ENCODE measurements around the gene CHST6. TPM values are rescaled to one million over a fixed set of nuclear protein-coding genes. Genes with fewer than 3 reads are reported as not detected.
A peak's percentile ranks its signal among the peaks of the same experiment; 100 is the strongest.
"Not testable (repeated sequence)": the region's sequence is repeated elsewhere in the genome, so short reads cannot be mapped to it uniquely, and the experiment has no call there.

The CHST6 gene
- total and polyA plus RNA-seq, 4 experiments from 2014 or later = 0.06 TPM; not detected in 3

DNA sequence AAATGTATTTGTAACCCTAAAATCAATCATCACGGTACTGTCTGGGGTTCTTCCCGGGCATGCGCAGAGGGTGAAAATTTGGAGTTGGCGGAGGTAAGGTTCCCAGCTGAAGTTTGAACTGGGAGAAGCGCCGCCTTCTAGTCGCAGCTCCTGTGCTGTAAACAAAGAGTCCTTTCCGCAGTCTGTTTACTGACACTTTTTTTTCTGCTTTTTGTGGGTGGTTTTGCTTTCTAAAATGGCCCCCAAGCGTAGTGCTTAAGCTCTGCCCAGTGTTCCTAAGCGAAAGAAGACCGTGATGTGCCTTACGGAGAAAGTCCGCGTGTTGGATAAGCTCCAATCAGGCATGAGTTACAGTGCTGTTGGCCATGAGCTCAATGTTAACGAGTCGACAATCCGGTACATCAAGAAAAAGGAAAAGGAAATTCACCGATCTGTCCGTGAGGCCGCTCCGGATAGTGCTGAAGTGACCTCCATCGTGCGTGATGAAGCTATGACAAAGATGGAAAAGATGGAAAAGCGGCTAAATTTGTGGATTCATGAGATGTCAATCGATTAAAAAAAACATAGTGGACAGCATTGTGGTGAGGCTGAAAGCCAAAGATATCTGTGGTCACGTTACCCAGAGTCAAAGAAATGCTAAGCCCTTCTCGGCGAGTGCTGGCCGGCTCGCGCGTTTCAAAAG is 61.4 kb downstream of the CHST6 start:
- H3K4me1 ChIP-seq (ENCODE audit: insufficient read depth, low read length) = peaks cover 30% of the 10 kb centered on the region
- H3K36me3 ChIP-seq (ENCODE audit: insufficient read depth, low read length) = no peaks in the 10 kb centered on the region
- H3K4me1 Mint-ChIP-seq = peaks cover 16 to 51% (median 41%) of the 10 kb centered on the region in 4 donors
- H3K4me3 ChIP-seq (ENCODE audit: low read length in 2 of 2) = peak overlapping the region; percentile 61 to 90
- H3K4me3 Mint-ChIP-seq = peak overlapping the region; percentile 89 to 95 (median 94)
- H3K9me3 ChIP-seq (ENCODE audit: control insufficient read depth in 1 of 2, low read length in 2 of 2) = no peaks in the 10 kb centered on the region
- CTCF ChIA-PET (ENCODE audit: partially characterized antibody) = interaction anchor here (0.7 to 3.4 kb wide), 13 partner anchors 11 to 220 kb away, joined by 3 to 56 read pairs (median 3); partner anchors contain the start of genes KARS1, TERF2IP and TMEM170A
- no peaks in the 10 kb centered on the region for H3K27me3 ChIP-seq (ENCODE audit: insufficient read depth, low read length)
- POLR2A ChIA-PET (ENCODE audit: partially characterized antibody) = interaction anchor here (0.6 to 3.1 kb wide), 30 partner anchors 9 to 1779 kb away, joined by 3 to 61 read pairs (median 4); partner anchors contain the start of genes ADAT1, GABARAPL2, KARS1 and MLKL
- H3K27me3 Mint-ChIP-seq = no peaks in the 10 kb centered on the region
- H3K36me3 Mint-ChIP-seq = peaks cover 7 to 12% of the 10 kb centered on the region in 2 donors
- H3K9me3 Mint-ChIP-seq = no peaks in the 10 kb centered on the region
- intact Hi-C loops (cut with micrococcal nuclease) = loop anchor here (1.0 to 5.0 kb wide), 8 partner anchors 30 to 1758 kb away; partner anchors contain the start of genes GABARAPL2, KARS1, MON1B and TERF2IP
- peak overlapping the region; percentile 92 to 98 (median 97) for H3K27ac Mint-ChIP-seq
- H3K27ac ChIP-seq (ENCODE audit: low read depth, low read length) = peak overlapping the region; percentile 96
- DNase-seq = peak in 3 of 5 donors; percentile 89 to 90 (median 90)

DNA sequence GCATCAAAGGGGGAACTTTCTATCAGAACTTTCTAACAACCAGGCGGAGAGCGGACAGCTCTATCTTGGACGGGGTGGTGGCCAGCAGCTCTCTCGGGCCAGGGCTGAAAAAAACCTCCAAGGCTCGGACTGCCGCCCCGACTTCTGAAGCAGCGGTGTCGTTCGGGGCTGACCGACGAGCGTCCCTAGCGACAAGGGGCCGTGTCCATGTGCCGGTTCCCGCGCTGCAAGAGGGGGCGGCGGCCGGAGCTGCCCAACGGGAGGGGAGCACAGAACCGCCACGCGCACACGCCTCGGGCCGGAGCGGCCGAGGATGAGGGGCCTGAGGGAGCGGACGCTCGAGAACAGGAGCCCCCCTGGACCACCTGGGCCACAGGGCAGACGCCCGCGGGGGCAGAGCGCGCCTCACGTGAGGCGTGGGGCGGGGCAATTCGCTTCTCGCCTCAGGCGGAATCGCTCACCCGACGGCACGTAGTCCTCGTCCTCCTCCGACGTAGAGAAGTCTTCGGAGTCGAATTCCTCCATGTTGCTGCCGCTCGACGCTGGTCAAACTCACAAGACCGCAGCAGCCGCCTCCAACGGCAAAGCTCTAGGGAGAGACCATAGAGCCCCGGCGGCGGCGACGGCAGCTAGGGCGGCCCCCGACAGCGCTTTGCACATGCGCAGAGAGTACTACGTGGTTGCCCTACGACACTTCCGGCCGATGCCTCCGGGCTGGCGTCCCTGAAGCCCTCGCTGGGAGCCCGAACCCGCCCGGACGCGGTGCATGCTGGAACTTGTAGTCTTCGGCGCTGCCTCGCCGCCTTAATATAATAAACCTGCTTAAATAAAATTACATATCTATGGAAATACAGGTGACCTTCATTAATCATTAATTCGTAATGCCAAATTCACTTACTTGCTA is 62.2 kb downstream of the CHST6 start, which contains the start of gene CFDP1:
Gene CFDP1, minus strand, starts transcription at position 676 of the 904 bp plus-strand sequence. Its CDS starts 151 bp downstream, at position 525.
- peak within 1 kb of the TSS; percentile 92 to 98 (median 97) for H3K27ac Mint-ChIP-seq
- H3K36me3 ChIP-seq (ENCODE audit: insufficient read depth, low read length) = no peaks in the 10 kb centered on the region
- CTCF ChIA-PET (ENCODE audit: partially characterized antibody) = interaction anchor here (0.7 to 3.4 kb wide), 13 partner anchors 12 to 221 kb away, joined by 3 to 56 read pairs (median 3); partner anchors contain the start of genes KARS1, TERF2IP and TMEM170A
- H3K27ac ChIP-seq (ENCODE audit: low read depth, low read length) = peak within 1 kb of the TSS; percentile 96
- POLR2A ChIA-PET (ENCODE audit: partially characterized antibody) = interaction anchor here (0.6 to 3.1 kb wide), 29 partner anchors 9 to 1779 kb away, joined by 3 to 61 read pairs (median 4); partner anchors contain the start of genes ADAT1, GABARAPL2, KARS1 and MLKL
- no peaks in the 10 kb centered on the region for H3K9me3 ChIP-seq (ENCODE audit: control insufficient read depth in 1 of 2, low read length in 2 of 2)
- intact Hi-C loops (cut with micrococcal nuclease) = loop anchor here (1.0 to 5.0 kb wide), 8 partner anchors 31 to 1759 kb away; partner anchors contain the start of genes GABARAPL2, KARS1, MON1B and TERF2IP
- H3K36me3 Mint-ChIP-seq = peaks cover 7 to 13% of the 10 kb centered on the region in 2 donors
- peak; percentile 96 to 98 (median 97) for DNase-seq
- H3K4me1 ChIP-seq (ENCODE audit: insufficient read depth, low read length) = peaks cover 30% of the 10 kb centered on the region
- peak within 1 kb of the TSS; percentile 61 to 90 for H3K4me3 ChIP-seq (ENCODE audit: low read length in 2 of 2)
- peak within 1 kb of the TSS; percentile 89 to 95 (median 94) for H3K4me3 Mint-ChIP-seq
- H3K27me3 ChIP-seq (ENCODE audit: insufficient read depth, low read length) = no peaks in the 10 kb centered on the region
- no peaks in the 10 kb centered on the region for H3K27me3 Mint-ChIP-seq
- peaks cover 16 to 56% (median 43%) of the 10 kb centered on the region in 4 donors for H3K4me1 Mint-ChIP-seq
- H3K9me3 Mint-ChIP-seq = no peaks in the 10 kb centered on the region

DNA sequence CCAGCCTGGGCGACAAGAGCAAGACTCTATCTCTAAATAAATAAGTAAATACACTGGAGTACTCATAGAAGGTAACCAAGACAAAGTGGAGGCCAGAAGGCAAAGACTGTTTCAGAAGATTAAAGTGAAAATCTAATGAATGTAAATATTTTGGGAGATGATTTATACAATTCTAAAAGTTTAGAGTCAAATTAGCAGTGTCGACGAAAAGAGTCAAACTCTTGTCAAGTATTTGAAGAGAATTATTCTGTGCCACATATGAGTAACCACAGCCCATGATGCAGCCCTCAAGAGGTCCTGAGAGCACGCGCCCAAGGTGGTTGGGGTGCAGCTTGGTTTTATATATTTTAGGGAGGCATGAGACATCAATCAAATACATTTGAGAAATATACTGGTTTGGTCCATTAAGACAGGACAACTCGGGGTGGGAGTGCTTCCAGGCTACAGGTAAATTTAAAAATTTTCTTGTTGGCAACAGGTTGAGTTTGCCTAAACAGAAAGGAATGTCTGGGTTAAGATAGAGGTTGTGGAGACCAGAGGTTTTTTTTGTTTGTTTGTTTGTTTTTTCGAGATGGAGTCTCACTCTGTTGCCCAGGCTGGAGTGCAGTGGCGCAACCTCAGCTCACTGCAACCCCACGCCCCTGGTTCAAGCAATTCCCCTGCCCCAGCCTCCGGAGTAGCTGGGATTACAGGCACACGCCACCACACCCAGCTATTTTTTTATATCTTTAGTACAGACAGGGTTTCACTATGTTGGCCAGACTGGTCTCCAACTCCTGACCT is 65.4 kb downstream of the CHST6 start:
- intact Hi-C loops (cut with micrococcal nuclease) = loop anchor here (5.0 kb wide), 1 partner anchor 1762 kb away; the partner anchor contains the start of gene MON1B
- Mint-ChIP-seq H3K36me3 (peaks cover 4 to 18% of the 10 kb centered on the region in 2 donors), H3K4me3 (peak overlapping the region in 4 of 8 donors; percentile 6 to 71 (median 48)), H3K27ac (peak overlapping the region in 4 of 7 donors; percentile 18 to 92 (median 52)), H3K4me1 (peaks cover 22 to 60% (median 48%) of the 10 kb centered on the region in 4 donors), H3K27me3 (no peaks in the 10 kb centered on the region), H3K9me3 (no peaks in the 10 kb centered on the region)
- Histone ChIP-seq H3K9me3 (ENCODE audit: control insufficient read depth in 1 of 2, low read length in 2 of 2) (no peaks in the 10 kb centered on the region), H3K36me3 (ENCODE audit: insufficient read depth, low read length) (no peaks in the 10 kb centered on the region), H3K4me1 (ENCODE audit: insufficient read depth, low read length) (peaks cover 30% of the 10 kb centered on the region), H3K4me3 (ENCODE audit: low read length in 2 of 2) (no peak overlapping the region), H3K27me3 (ENCODE audit: insufficient read depth, low read length) (no peaks in the 10 kb centered on the region), H3K27ac (ENCODE audit: low read depth, low read length) (no peak overlapping the region)
- CTCF ChIA-PET (ENCODE audit: partially characterized antibody) = interaction anchor here (1.0 kb wide), 1 partner anchor 230 kb away, joined by 4 read pairs; no protein-coding TSS in a partner anchor
- POLR2A ChIA-PET (ENCODE audit: partially characterized antibody) = interaction anchor here (1.0 kb wide), 1 partner anchor 218 kb away, joined by 3 read pairs; no protein-coding TSS in a partner anchor
- no peak for DNase-seq

DNA sequence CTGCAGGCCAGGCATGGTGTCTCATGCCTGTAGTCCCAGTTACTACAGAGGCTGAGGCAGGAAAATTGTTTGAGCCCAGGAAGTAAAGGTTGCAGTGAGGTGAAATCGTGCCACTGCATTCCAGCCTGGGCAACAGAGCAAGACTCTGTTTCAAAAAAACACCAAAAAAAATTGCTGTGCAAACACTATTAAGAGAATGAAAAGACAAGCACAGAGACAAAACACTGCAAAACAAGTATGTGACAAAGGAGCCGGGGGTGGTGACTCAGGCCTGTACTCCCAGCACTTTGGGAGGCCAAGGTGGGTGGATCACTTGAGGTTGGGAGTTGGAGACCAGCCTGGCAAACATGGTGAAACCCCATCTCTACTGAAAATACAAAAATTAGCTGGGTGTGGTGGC is 68.7 kb downstream of the CHST6 start:
- not testable (repeated sequence) for H3K4me3 Mint-ChIP-seq

DNA sequence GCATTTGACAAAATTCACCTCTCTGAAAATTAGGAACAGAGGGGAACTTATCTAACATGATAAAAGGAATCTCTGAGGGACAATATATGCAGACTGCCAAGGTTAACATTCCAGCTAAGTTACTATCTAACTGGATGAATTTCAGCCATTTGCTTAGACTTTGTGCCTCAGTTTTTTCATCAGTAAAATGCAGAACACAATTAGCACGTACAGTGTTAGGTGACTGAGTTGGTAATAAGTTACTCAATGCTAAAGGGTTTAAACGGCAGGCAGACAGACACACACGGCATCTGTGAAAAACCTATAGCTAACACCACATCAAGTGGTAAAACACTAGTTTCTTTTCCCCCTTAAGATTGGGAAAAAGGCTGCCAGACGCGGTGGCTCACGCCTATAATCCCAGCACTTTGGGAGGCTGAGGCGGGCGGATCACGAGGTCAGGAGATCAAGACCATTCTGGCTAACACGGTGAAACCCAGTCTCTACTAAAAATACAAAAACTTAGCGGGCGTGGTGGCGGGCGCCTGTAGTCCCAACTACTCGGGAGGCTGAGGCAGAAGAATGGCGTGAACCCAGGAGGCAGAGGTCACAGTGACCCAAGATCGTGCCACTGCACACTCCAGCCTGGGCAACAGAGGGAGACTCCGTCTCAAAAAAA is 71.0 kb downstream of the CHST6 start:
- H3K27me3 Mint-ChIP-seq; H3K27me3 ChIP-seq (ENCODE audit: insufficient read depth, low read length); H3K4me3 ChIP-seq (ENCODE audit: low read length in 2 of 2); H3K36me3 Mint-ChIP-seq; POLR2A ChIA-PET (ENCODE audit: partially characterized antibody); DNase-seq; H3K4me3 Mint-ChIP-seq; H3K27ac Mint-ChIP-seq; H3K9me3 ChIP-seq (ENCODE audit: control insufficient read depth in 1 of 2, low read length in 2 of 2); H3K27ac ChIP-seq (ENCODE audit: low read depth, low read length); H3K9me3 Mint-ChIP-seq; H3K36me3 ChIP-seq (ENCODE audit: insufficient read depth, low read length): not testable (repeated sequence)
- intact Hi-C loops (cut with micrococcal nuclease) = loop anchor here (5.0 kb wide), 1 partner anchor 38 kb away; the partner anchor contains the start of gene TMEM170A
- peaks cover 18% of the 10 kb centered on the region for H3K4me1 ChIP-seq (ENCODE audit: insufficient read depth, low read length)
- CTCF ChIA-PET (ENCODE audit: partially characterized antibody) = interaction anchor here (0.8 kb wide), 1 partner anchor 33 kb away, joined by 3 read pairs; no protein-coding TSS in a partner anchor
- H3K4me1 Mint-ChIP-seq = peaks cover 21 to 41% (median 32%) of the 10 kb centered on the region in 4 donors

More for the DNA sequence above, 68.7 kb downstream of the CHST6 start:
- H3K36me3 ChIP-seq (ENCODE audit: insufficient read depth, low read length); H3K27me3 Mint-ChIP-seq; POLR2A ChIA-PET (ENCODE audit: partially characterized antibody); CTCF ChIA-PET (ENCODE audit: partially characterized antibody); H3K9me3 ChIP-seq (ENCODE audit: control insufficient read depth in 1 of 2, low read length in 2 of 2); H3K4me3 ChIP-seq (ENCODE audit: low read length in 2 of 2); H3K27ac ChIP-seq (ENCODE audit: low read depth, low read length); H3K9me3 Mint-ChIP-seq; H3K36me3 Mint-ChIP-seq; intact Hi-C loops (cut with micrococcal nuclease); DNase-seq; H3K27me3 ChIP-seq (ENCODE audit: insufficient read depth, low read length): not testable (repeated sequence)
- H3K4me1 ChIP-seq (ENCODE audit: insufficient read depth, low read length) = peaks cover 13% of the 10 kb centered on the region
- Mint-ChIP-seq H3K4me1 (peaks cover 13 to 46% (median 34%) of the 10 kb centered on the region in 4 donors), H3K27ac (peak overlapping the region in 3 of 7 donors; percentile 26 to 51 (median 47))

DNA sequence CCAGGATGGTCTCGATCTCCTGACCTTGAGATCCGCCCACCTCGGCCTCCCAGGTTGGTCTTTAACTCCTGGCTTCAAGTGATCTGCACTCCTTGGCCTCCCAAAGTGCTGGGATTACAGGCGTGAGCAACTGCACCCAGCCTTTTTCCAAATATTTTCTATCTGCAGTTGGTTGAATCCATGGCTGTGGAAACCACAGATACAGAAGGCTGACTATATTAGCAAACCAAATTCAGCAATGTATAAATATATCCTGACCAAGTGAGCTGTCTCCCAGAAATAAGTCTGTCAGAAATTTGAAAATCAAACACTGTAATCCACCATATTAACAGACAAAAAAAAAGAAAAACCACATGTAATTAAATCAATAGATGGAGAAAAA is 71.5 kb downstream of the CHST6 start:
- Histone ChIP-seq H3K9me3 (ENCODE audit: control insufficient read depth in 1 of 2, low read length in 2 of 2) (no peaks in the 10 kb centered on the region), H3K4me3 (ENCODE audit: low read length in 2 of 2) (no peak overlapping the region), H3K4me1 (ENCODE audit: insufficient read depth, low read length) (peaks cover 18% of the 10 kb centered on the region), H3K27ac (ENCODE audit: low read depth, low read length) (no peak overlapping the region), H3K27me3 (ENCODE audit: insufficient read depth, low read length) (no peaks in the 10 kb centered on the region), H3K36me3 (ENCODE audit: insufficient read depth, low read length) (no peaks in the 10 kb centered on the region)
- Mint-ChIP-seq H3K36me3 (peaks cover 0 to 5% of the 10 kb centered on the region in 2 donors), H3K9me3 (no peaks in the 10 kb centered on the region), H3K4me3 (no peak overlapping the region), H3K27me3 (no peaks in the 10 kb centered on the region), H3K27ac (no peak overlapping the region), H3K4me1 (peaks cover 20 to 36% (median 28%) of the 10 kb centered on the region in 4 donors)
- intact Hi-C loops (cut with micrococcal nuclease) = loop anchor here (5.0 kb wide), 1 partner anchor 39 kb away; the partner anchor contains the start of gene TMEM170A
- CTCF ChIA-PET (ENCODE audit: partially characterized antibody) = interaction anchor here (0.8 kb wide), 1 partner anchor 33 kb away, joined by 3 read pairs; no protein-coding TSS in a partner anchor
- POLR2A ChIA-PET (ENCODE audit: partially characterized antibody) = no interaction called here
- no peak for DNase-seq

Data from CD4-positive, alpha-beta memory T cell (primary cell).